ENCODE data around the gene LHX3. TPM values are rescaled to one million over a fixed set of nuclear protein-coding genes. Genes with fewer than 3 reads are reported as not detected.

The LHX3 gene
- total and polyA plus RNA-seq, 2 of the 8 experiments (the other 6 are each of a cell fraction or from before 2014, with no cell fraction given), result 0.02 TPM; not detected in 1

DNA sequence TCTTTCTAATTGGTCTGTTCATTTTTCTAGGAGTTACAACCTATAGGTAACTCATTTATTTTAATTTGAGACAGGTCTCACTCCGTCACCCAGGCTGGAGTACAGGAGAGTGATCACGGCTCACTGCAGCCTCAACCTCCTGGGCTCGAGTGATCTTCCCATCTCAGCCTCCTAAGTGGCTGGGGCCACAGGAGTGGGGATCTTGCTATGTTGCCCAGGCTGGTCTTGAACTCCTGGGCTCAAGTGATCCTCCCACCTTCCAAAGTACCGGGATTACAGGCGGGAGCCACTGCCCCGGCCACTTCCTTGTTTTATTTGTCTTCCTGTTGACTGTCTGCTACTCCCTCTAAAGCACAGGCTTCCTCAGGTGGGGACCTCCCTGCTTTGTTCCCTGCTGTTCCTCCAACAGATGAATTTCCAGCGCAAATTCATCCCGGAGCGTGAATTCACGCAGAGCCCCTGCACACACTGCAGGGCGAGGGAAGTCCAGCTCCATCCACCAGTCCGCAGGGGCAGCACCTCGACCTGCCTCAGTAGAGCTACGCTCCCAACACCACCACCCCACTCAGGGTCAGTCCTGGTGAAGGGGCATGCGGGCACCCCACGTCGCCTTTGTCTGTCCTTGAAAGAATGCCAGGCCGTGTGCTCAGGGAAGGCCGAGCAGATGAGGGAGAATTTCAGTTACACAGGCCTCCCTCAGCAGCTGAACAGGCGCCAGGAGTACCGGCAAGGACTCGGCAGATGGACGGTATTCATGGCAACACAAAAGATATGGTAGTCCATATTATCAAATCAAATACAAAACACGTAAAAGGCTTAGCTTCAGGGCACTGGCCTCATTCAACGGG lies 34.4 kb upstream of the LHX3 start:
- 92% methylated on average over 25 of the region's 25 CpGs; no CpG with 5 or more reads in 1 of the 2 experiments for WGBS, 2 experiments (ENCODE audit: extremely low coverage in 1 of 2, insufficient coverage in 1 of 2, insufficient read length in 1 of 2, insufficient replicate concordance in 2 of 2, low coverage in 1 of 2, low lambda C conversion rate in 2 of 2, missing lambda C conversion rate in 1 of 2)
- Histone ChIP-seq H3K56ac (replicated peaks; ENCODE audit: insufficient read length, low read depth, low read length) (no peak overlapping the region), H3K4me2 (ENCODE audit: insufficient read depth in 1 of 2, low read depth in 2 of 2, low read length in 2 of 2) (no peak overlapping the region), H3K4me3 (ENCODE audit: extremely low read depth in 1 of 4, insufficient read depth in 2 of 4, low read depth in 3 of 4, low read length in 4 of 4) (no peak overlapping the region), H4K5ac (ENCODE audit: insufficient read length, low read depth, low read length) (no peak overlapping the region), H2BK12ac (ENCODE audit: low read depth, low read length) (no peak overlapping the region), H3K18ac (ENCODE audit: extremely low read depth, low read length) (no peak overlapping the region), H3K23me2 (ENCODE audit: low read depth, low read length) (no peaks in the 10 kb centered on the region), H2AK5ac (ENCODE audit: low read depth, low read length) (no peak overlapping the region), H4K91ac (replicated peaks; ENCODE audit: insufficient read length, low read length) (no peak overlapping the region), H3K9ac (replicated peaks in 1 of 4; ENCODE audit: extremely low read depth in 1 of 4, low read depth in 3 of 4, low read length in 3 of 4) (no peak overlapping the region), H3K4ac (replicated peaks; ENCODE audit: insufficient read length, low read depth, low read length) (no peak overlapping the region), H3K36me3 (ENCODE audit: control insufficient read depth in 2 of 4, insufficient read depth in 4 of 4, low read length in 3 of 4) (peaks cover 0 to 14% (median 4%) of the 10 kb centered on the region in 4 experiments; a peak in 4 of 8 replicates), H4K8ac (ENCODE audit: extremely low read depth, insufficient read depth, low read length) (no peak overlapping the region), H3K14ac (ENCODE audit: insufficient read length) (no peak overlapping the region), H3K27me3 (replicated peaks in 1 of 4; ENCODE audit: control insufficient read depth in 3 of 4, extremely low read depth in 1 of 4, insufficient read depth in 3 of 4, low read length in 3 of 4) (no peaks in the 10 kb centered on the region), H2BK5ac (ENCODE audit: low read depth, low read length) (no peak overlapping the region; the same call in 1 of the 2 replicates), H2AFZ (ENCODE audit: low read length) (no peak overlapping the region), H4K20me1 (replicated peaks in 1 of 2; ENCODE audit: control insufficient read depth in 1 of 2, insufficient read depth in 2 of 2, low read length in 2 of 2) (peaks cover 25 to 35% of the 10 kb centered on the region in 2 experiments), H3K27ac (ENCODE audit: low read depth, low read length) (no peak overlapping the region), H3K79me1 (ENCODE audit: low read depth, low read length) (peaks cover 36% of the 10 kb centered on the region), H3K23ac (ENCODE audit: insufficient read length) (no peak overlapping the region), H2BK120ac (replicated peaks; ENCODE audit: low read depth, low read length) (no peak overlapping the region), H3K9me3 (ENCODE audit: insufficient read depth in 2 of 2, low read depth in 1 of 2, low read length in 1 of 2) (no peaks in the 10 kb centered on the region), H2BK20ac (ENCODE audit: low read length) (no peak overlapping the region), H3K79me2 (ENCODE audit: control insufficient read depth in 1 of 2, insufficient read depth in 2 of 2, low read length in 2 of 2) (peaks cover 15 to 85% of the 10 kb centered on the region in 2 experiments), H3K4me1 (replicated peaks in 1 of 4; ENCODE audit: control insufficient read depth in 3 of 4, insufficient read depth in 4 of 4, low read length in 3 of 4) (peaks cover under 1 to 10% (median 7%) of the 10 kb centered on the region in 4 experiments; a peak in 6 of 7 replicates), H2BK15ac (ENCODE audit: low read length) (no peak overlapping the region)
- FAIRE-seq (no peak), DNase-seq (ENCODE audit: low read depth in 1 of 2, low spot score in 2 of 2) (no peak)
- ChIA-PET CTCF (ENCODE audit: partially characterized antibody) (interaction anchor here (0.8 to 2.6 kb wide), 3 partner anchors 13 to 117 kb away, joined by 4 to 10 read pairs (median 5); no protein-coding TSS in a partner anchor), POLR2A (ENCODE audit: partially characterized antibody) (interaction anchor here (1.0 to 1.2 kb wide), 2 partner anchors 24 to 25 kb away, joined by 3 read pairs; no protein-coding TSS in a partner anchor)
- TF ChIP-seq CTBP2 (IDR thresholded peaks at IDR 0.05; ENCODE audit: borderline replicate concordance, insufficient read depth, insufficient read length, low read length), result no peak
- TF ChIP-seq EP300 (IDR thresholded peaks at IDR 0.05; ENCODE audit: borderline replicate concordance in 1 of 2, low read depth in 2 of 2, low read length in 2 of 2), result no peak
- no peak for TF ChIP-seq SP2 (IDR thresholded peaks at IDR 0.05; ENCODE audit: low read length)
- TF ChIP-seq YY1 (IDR thresholded peaks at IDR 0.05; ENCODE audit: low read depth, low read length), result no peak
- no peak for TF ChIP-seq POLR2A (IDR thresholded peaks at IDR 0.05; ENCODE audit: control extremely low read depth in 1 of 2, low read depth in 2 of 2, low read length in 2 of 2)
- TF ChIP-seq MAFK (IDR thresholded peaks at IDR 0.05; ENCODE audit: low read depth, low read length), result no peak
- TF ChIP-seq KDM5A (IDR thresholded peaks at IDR 0.05; ENCODE audit: low read length), result no peak
- no peak for TF ChIP-seq POU5F1 (IDR thresholded peaks at IDR 0.05; ENCODE audit: low read depth, low read length)
- no peak for TF ChIP-seq BCL11A (IDR thresholded peaks at IDR 0.05; ENCODE audit: low read depth in 2 of 2, low read length in 2 of 2)
- TF ChIP-seq TAF7 (optimal IDR thresholded peaks at IDR 0.05; ENCODE audit: borderline replicate concordance, low read depth, low read length), result no peak
- TF ChIP-seq POLR2AphosphoS5 (IDR thresholded peaks at IDR 0.05; ENCODE audit: low read depth, low read length), result no peak
- TF ChIP-seq, protein P1, sequence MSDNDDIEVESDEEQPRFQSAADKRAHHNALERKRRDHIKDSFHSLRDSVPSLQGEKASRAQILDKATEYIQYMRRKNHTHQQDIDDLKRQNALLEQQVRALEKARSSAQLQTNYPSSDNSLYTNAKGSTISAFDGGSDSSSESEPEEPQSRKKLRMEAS (IDR thresholded peaks at IDR 0.05), result no peak

Measured in H1 (cell line).